Chondrocyte (in vitro differentiated cells): ENCODE data around the gene RDH13. TPM values are rescaled to one million over a fixed set of nuclear protein-coding genes. Genes with fewer than 3 reads are reported as not detected.
"Not testable (repeated sequence)": the region's sequence is repeated elsewhere in the genome, so short reads cannot be mapped to it uniquely, and the experiment has no call there.

Experiments used
- DNase-seq: peaks from one replicate; pipeline ENCODE4 v3.0.0; 2021; ENCODE audit warnings: mixed read lengths, low spot score
- H3K27ac Mint-ChIP-seq: one replicate; pipeline ENCODE4 v1.8.0; 2021; ENCODE audit warnings: mild to moderate bottlenecking, moderate library complexity, mixed read lengths; ENCODE audit not compliant: unreplicated experiment
- H3K27me3 Mint-ChIP-seq: 2 replicates; pipeline ENCODE4 v1.8.0; 2021; ENCODE audit warnings: low read depth, mixed read lengths
- H3K36me3 Mint-ChIP-seq: 2 replicates; pipeline ENCODE4 v1.8.0; 2021; ENCODE audit warnings: low read depth, mixed read lengths
- H3K4me1 Mint-ChIP-seq: 2 replicates; pipeline ENCODE4 v1.8.0; 2021; ENCODE audit warnings: low read depth, mild to moderate bottlenecking, mixed read lengths
- H3K4me3 Mint-ChIP-seq: one replicate; pipeline ENCODE4 v1.8.0; 2021; ENCODE audit warnings: mild to moderate bottlenecking, moderate library complexity, mixed read lengths; ENCODE audit not compliant: unreplicated experiment
- H3K9me3 Mint-ChIP-seq: 2 replicates; pipeline ENCODE4 v1.8.0; 2021; ENCODE audit warnings: low read depth, mixed read lengths
- CTCF ChIP-seq: fragments of 200-600 bp; sonication (generic); IDR thresholded peaks from 2 replicates; pipeline ENCODE4 v1.5.0; 2021; ENCODE audit warnings: antibody characterized with exemption, mild to moderate bottlenecking, moderate library complexity
- total RNA-seq: library from RNA; stranded (reverse); gene quantifications from 3 replicates; pipeline ENCODE4 v1.2.1, GENCODE V29; 2021

Gene RDH13
- total RNA-seq, 1 donor from 2014 or later, result 9.7 TPM

DNA sequence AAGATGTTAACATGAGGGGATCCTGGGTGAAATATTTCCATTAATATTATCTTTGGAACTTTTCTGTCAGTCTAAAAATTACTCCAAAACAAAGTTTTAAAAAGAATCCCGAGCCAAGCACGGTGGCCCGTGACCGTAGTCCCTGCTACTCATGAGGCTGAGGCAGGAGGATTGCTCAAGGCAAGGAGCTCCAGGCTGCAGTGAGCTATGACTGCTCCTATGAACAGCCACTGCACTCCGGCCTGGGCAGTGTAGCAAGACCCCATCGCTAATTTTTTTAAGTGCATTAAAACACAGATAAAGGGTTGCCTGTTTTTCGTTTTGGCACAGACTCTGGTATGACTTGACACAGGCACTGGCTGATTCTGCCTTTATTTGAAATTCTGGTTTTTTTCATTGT lies 31.8 kb downstream of the RDH13 start:
- no peaks in the 10 kb centered on the region for H3K4me1 Mint-ChIP-seq
- peaks cover 1% of the 10 kb centered on the region for H3K9me3 Mint-ChIP-seq
- no peak overlapping the region for H3K27ac Mint-ChIP-seq
- no peaks in the 10 kb centered on the region for H3K27me3 Mint-ChIP-seq
- DNase-seq, result no peak
- no peaks in the 10 kb centered on the region for H3K36me3 Mint-ChIP-seq
- H3K4me3 Mint-ChIP-seq, result no peak overlapping the region
- TF ChIP-seq CTCF, result no peak

DNA sequence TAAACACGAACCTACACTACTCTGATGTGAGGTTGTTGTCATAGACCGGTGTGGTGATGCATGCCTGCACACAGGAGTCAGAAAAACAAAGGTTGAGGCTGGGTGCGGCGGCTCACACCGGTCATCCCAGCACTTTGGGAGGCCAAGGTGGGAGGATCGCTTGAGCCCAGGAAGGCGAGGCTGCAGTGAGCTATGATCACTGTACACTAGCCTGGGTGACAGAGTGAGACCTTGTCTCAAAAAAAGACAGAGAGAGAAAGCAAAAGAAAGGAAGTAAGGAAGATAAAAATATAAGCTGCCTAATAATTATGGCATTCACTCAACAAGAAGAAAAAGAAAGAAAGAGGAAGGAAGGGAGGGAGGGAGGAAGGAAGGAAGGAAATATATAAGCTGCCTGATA lies 34.2 kb downstream of the RDH13 start:
- Mint-ChIP-seq H3K27me3 (no peaks in the 10 kb centered on the region), H3K36me3 (no peaks in the 10 kb centered on the region)

DNA sequence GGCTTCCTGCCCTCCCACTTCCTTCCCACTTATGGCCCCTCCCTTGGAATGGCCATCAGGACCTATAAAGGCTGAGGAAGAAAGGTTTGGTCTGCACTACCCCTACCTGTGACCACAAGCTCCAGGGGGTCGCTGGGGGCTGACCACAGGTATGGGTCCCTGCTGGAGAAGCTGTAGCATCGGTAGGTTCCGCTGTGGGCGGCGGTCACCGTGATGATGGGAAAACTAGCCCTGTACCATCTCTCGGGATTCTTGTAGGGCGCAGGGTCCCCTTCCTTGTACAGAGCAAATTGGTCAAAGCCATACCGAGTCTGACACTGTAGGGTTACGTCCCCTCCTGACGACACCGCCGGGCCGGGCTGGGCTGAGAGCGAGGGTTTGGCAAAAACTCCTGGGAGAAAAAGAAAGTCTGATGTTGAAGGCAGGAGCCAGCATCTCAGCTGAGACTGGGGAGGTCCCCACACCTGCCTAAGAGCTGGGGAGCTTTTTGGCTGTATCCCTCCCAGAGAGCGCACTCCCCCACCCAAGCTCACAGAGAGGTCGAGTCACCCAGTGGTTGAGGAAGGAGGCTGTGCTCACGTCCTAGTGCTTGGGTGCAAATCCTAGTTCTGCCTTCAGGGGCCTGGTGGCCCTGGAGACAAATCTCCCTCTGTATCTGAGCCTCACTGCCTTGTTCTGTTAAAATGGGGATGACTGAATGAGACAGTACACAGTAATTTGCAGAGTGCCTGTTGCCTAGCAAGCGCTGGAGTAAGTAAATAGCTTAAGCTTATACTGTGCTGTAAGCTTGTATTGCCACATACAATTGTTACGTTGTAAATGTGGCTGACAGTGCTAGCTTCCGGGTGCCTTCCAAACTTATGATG lies 35.2 kb downstream of the RDH13 start:
- Mint-ChIP-seq H3K9me3 (peaks cover 6% of the 10 kb centered on the region), H3K27ac (no peak overlapping the region)

More for the DNA sequence above, 34.2 kb downstream of the RDH13 start:
- no peak for TF ChIP-seq CTCF
- Mint-ChIP-seq H3K4me1 (no peaks in the 10 kb centered on the region), H3K27ac (no peak overlapping the region), H3K4me3 (no peak overlapping the region), H3K9me3 (peaks cover 4% of the 10 kb centered on the region)
- no peak for DNase-seq

GRCh38 chr19:55027140-55027471 lies 35.8 kb downstream of the RDH13 start:
- not testable (repeated sequence) for DNase-seq, H3K4me3 Mint-ChIP-seq, H3K27ac Mint-ChIP-seq, H3K9me3 Mint-ChIP-seq, H3K36me3 Mint-ChIP-seq, H3K4me1 Mint-ChIP-seq, H3K27me3 Mint-ChIP-seq

More for the DNA sequence above, 35.2 kb downstream of the RDH13 start:
- Mint-ChIP-seq H3K4me3 (no peak overlapping the region), H3K4me1 (no peaks in the 10 kb centered on the region), H3K27me3 (no peaks in the 10 kb centered on the region), H3K36me3 (no peaks in the 10 kb centered on the region)
- no peak for TF ChIP-seq CTCF
- no peak for DNase-seq

GRCh38 chr19:55024111-55024510 lies 38.8 kb downstream of the RDH13 start:
- DNase-seq, result no peak
- no peak for TF ChIP-seq CTCF
- peaks cover 10% of the 10 kb centered on the region for H3K9me3 Mint-ChIP-seq
- no peaks in the 10 kb centered on the region for H3K4me1 Mint-ChIP-seq
- H3K27ac Mint-ChIP-seq, result no peak overlapping the region
- H3K4me3 Mint-ChIP-seq, result no peak overlapping the region
- H3K36me3 Mint-ChIP-seq, result peaks cover 4% of the 10 kb centered on the region
- no peaks in the 10 kb centered on the region for H3K27me3 Mint-ChIP-seq

DNA sequence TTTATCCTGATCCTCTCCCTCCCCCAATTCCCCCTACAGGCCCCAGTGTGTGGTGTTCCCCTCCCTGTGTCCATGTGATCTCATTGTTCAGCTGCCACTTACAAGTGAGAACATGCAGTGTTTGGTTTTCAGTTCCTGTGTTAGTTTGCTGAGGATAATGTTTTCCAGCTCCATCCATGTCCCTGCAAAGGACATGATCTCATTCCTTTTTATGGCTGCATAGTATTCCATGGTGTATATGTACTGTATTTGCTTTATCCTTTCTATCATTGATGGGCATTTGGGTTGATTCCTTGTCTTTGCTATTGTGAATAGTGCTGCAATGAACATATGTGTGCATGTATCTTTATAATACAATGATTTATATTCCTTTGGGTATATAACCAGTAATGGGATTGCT lies 42.6 kb downstream of the RDH13 start:
- H3K9me3 Mint-ChIP-seq, H3K36me3 Mint-ChIP-seq: not testable (repeated sequence)

More for the DNA sequence above, 42.6 kb downstream of the RDH13 start:
- not testable (repeated sequence) for H3K27me3 Mint-ChIP-seq, H3K4me1 Mint-ChIP-seq, DNase-seq, H3K4me3 Mint-ChIP-seq, H3K27ac Mint-ChIP-seq
